Skeletal muscle satellite cell (primary cell): ENCODE results near the gene NCOA5.
"Not testable (repeated sequence)": the region's sequence is repeated elsewhere in the genome, so short reads cannot be mapped to it uniquely, and the experiment has no call there.

ENCODE experiments used
- H3K27me3 ChIP-seq: 2 replicates; pipeline ENCODE4 v1.7.0; 2013; ENCODE audit warnings: low read length; ENCODE audit not compliant: control insufficient read depth, insufficient read depth
- H3K36me3 ChIP-seq: 2 replicates; pipeline ENCODE4 v1.7.0; 2013; ENCODE audit warnings: mild to moderate bottlenecking, control low read depth, low read length; ENCODE audit not compliant: insufficient read depth
- H3K4me1 ChIP-seq: 2 replicates; pipeline ENCODE4 v1.7.0; 2013; ENCODE audit warnings: low read length; ENCODE audit not compliant: control insufficient read depth, insufficient read depth
- H3K4me2 ChIP-seq: 2 replicates; pipeline ENCODE4 v1.7.0; 2013; ENCODE audit warnings: mild to moderate bottlenecking, low read length
- H3K4me3 ChIP-seq: 2 replicates; pipeline ENCODE4 v1.7.0; 2013; ENCODE audit warnings: low read length
- H3K9ac ChIP-seq: 2 replicates; pipeline ENCODE4 v1.7.0; 2013; ENCODE audit warnings: mild to moderate bottlenecking, low read depth, low read length, moderate library complexity
- H3K9me3 ChIP-seq: replicated peaks from 2 replicates; pipeline ENCODE4 v1.7.0; 2013; ENCODE audit warnings: mild to moderate bottlenecking, control low read depth, low read length

Gene NCOA5

DNA sequence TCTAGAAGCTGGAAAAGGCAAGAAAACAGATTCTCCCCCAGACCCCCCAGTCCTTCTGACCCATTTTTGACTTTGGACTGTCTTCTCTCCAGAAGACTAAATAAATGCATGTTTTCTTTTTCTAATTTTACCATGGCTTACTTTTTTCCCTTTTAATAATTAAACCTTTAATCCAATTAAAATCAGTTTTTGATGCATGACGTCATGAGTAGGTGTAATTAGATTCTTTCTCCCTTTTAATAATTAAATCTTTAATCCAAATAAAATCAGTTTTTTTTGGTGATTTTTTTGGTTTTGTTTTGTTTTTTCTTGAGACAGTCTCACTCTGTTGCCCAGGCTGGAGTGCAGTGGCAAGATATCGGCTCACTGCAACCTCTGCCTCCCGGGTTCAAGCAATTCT is 13.2 kb upstream of the NCOA5 start:
- no peaks in the 10 kb centered on the region for H3K9me3 ChIP-seq
- peaks cover 47% of the 10 kb centered on the region for H3K27me3 ChIP-seq
- no peak overlapping the region for H3K4me3 ChIP-seq
- no peaks in the 10 kb centered on the region for H3K36me3 ChIP-seq
- no peaks in the 10 kb centered on the region for H3K4me1 ChIP-seq
- no peak overlapping the region for H3K4me2 ChIP-seq
- no peak overlapping the region for H3K9ac ChIP-seq

DNA sequence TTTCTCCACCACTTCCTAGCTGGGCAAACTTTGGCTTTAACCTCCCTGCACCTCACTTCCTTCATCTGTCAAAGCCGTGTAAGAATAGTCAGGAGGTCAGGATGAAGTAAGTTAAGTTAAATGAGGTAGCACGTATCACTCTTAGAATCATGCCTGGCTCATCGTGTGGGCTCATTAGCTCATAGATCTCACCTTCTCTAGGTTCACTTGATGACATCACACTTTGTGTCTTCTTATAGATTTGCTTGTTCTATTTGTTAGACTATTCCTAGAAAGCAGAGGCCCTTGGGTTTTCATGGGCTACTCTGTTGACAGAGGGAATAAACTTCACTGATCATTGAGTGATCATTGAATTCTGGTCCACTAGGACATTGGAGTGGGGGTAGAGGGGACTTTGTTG is 12.2 kb upstream of the NCOA5 start:
- Histone ChIP-seq H3K4me2 (no peak overlapping the region), H3K4me3 (no peak overlapping the region), H3K9me3 (no peaks in the 10 kb centered on the region), H3K27me3 (peaks cover 54% of the 10 kb centered on the region), H3K4me1 (no peaks in the 10 kb centered on the region), H3K36me3 (no peaks in the 10 kb centered on the region), H3K9ac (no peak overlapping the region)

DNA sequence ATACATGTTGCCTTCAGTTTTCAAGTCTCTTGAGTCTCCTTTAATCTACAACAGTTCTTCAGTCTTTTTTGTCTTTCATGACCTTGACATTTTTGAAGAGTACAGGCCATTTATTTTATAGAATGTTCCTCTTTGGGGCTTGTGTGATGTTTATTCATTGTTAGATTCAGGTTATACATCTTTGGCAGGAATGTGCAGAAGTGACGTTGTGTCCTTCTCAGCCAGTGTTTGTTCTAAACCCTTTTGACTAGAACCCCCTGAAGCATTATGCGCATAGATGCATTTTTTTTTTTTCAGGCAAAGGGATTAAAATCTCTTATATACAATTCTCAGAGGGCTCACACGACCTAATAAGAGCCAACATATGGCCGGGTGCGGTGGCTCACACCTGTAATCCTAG is 11.2 kb upstream of the NCOA5 start:
- H3K9ac ChIP-seq = no peak overlapping the region
- H3K36me3 ChIP-seq = no peaks in the 10 kb centered on the region
- no peak overlapping the region for H3K4me3 ChIP-seq
- H3K9me3 ChIP-seq = no peaks in the 10 kb centered on the region
- H3K4me2 ChIP-seq = no peak overlapping the region
- peaks cover 59% of the 10 kb centered on the region for H3K27me3 ChIP-seq
- no peaks in the 10 kb centered on the region for H3K4me1 ChIP-seq

DNA sequence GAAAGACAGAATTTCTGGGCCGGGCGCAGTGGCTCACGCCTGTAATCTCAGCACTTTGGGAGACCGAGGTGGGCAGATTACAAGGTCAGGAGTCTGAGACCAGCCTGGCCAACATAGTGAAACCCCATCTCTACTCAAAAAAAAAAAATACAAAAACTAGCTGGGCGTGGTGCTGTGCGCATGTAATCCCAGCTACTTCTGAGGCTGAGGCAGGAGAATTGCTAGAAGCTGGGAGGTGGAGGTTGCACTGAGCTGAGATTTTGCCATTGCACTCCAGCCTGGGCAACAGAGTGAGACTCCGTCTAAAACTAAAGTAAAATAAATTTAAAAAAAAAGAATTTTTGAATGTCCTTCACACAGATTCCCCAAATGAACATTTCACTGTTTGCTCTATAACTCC is 10.7 kb upstream of the NCOA5 start:
- H3K36me3 ChIP-seq, H3K4me2 ChIP-seq, H3K9me3 ChIP-seq, H3K4me3 ChIP-seq, H3K4me1 ChIP-seq, H3K9ac ChIP-seq: not testable (repeated sequence)
- peaks cover 61% of the 10 kb centered on the region for H3K27me3 ChIP-seq

DNA sequence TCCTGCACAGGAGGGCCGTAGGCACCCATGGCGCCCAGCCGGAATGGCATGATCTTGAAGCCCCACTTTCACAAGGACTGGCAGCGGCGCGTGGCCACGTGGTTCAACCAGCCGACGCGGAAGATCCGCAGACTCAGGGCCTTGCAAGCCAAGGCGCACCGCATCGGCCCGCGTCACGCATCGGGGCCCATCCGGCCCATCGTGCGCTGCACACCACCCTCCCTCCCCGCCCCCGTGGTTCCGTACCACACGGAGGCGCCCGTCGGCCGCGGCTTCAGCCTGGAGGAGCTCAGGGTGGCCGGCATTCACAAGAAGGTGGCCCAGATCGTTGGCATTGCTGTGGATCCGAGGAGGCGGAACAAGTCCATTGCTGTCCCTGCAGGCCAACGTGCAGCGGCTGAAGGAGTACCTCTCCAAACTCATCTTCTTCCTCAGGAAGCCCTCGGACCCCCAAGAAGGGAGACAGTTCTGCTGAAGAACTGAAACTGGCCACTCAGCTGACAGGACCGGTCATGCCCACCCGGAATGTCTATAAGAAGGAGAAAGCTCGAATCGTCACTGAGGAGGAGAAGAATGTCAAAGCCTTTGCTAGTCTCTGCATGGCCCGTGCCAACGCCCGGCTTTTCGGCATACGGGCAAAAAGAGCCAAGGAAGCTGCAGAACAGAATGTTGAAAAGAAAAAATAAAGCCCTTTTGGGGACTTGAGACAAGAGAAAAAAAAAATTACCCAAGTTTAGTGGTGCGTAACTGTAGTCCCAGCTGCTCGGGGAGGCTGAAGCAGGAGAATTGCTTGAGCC is 9.9 kb upstream of the NCOA5 start:
- Histone ChIP-seq H3K9ac (no peak overlapping the region), H3K4me1 (no peaks in the 10 kb centered on the region), H3K4me3 (no peak overlapping the region), H3K27me3 (peaks cover 64% of the 10 kb centered on the region), H3K9me3 (no peaks in the 10 kb centered on the region), H3K4me2 (no peak overlapping the region), H3K36me3 (no peaks in the 10 kb centered on the region)

DNA sequence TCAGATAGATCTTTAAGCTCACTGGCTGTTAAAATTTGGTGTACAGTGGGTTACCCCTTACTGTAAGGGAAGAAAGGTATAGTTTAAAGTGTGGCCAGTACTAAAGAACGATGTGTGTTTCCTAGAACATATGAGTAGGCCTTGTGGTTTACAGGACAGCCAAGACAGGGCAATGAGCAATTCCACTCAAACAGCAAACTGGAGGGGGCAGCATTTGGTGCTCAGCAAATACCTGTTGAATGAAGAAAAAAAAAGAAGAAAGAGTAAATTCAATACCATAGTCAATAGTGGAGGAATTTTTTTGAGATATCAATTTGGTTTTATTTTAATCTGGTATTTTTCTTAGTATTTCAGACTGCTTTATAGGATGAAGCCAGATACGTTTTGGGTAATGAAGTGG is 3.8 kb upstream of the NCOA5 start:
- H3K4me2 ChIP-seq = no peak overlapping the region
- no peaks in the 10 kb centered on the region for H3K9me3 ChIP-seq
- H3K36me3 ChIP-seq = no peaks in the 10 kb centered on the region
- peaks cover 25% of the 10 kb centered on the region for H3K27me3 ChIP-seq
- H3K9ac ChIP-seq = no peak overlapping the region
- peaks cover under 1% of the 10 kb centered on the region for H3K4me1 ChIP-seq
- no peak overlapping the region for H3K4me3 ChIP-seq

DNA sequence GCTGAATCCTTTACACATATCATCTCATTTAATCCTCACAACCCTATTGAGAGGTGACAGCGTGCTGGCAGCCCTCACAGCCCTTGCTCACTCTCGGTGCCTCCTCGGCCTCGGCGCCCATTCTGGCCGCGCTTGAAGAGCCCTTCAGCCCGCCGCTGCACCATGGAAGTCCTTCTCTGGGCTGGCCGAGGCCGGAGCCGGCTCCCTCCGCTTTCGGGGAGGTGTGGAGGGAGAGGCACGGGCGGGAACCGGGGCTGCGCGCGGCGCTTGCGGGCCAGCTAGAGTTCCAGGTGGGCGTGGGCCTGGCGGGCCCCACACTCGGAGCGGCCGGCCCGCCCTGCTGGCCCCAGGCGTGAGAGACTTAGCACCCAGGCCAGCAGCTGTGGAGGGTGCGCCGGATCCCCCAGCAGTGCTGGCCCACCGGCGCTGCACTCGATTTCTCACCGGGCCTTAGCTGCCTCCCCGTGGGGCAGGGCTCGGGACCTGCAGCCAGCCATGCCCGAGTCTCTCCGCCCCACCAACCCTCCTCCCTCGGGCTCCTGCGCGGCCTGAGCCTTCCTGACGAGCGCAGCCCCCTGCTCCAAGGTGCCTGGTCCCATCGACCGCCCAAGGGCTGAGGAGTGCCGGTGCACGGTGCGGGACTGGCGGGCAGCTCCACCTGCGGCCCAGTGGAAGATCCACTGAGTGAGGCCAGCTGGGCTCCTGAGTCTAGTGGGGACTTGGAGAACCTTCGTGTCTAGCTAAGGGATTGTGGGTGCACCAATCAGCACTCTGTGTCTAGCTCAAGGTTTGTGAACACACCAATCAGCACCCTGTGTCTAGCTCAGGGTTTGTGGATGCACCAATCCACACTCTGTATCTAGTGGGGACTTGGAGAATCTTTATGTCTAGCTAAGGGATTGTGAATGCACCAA is 2.1 kb upstream of the NCOA5 start:
- Histone ChIP-seq H3K4me1 (peaks cover 13% of the 10 kb centered on the region), H3K27me3 (peaks cover 11% of the 10 kb centered on the region)
- not testable (repeated sequence) for H3K9ac ChIP-seq, H3K9me3 ChIP-seq, H3K4me2 ChIP-seq, H3K36me3 ChIP-seq, H3K4me3 ChIP-seq

DNA sequence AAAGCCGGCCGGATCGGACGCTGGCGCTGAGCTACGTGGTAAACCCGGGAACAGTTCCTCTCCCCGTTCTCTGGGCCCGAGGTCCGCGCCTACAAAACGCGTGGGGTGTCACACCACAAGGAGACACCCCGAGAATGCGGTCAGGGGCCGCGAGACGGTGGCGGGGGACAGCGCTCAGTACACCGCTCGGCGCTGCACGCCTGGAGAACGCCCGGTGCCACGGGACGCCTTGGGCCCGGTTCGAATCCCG is 670 bp downstream of the NCOA5 start:
- H3K4me2 ChIP-seq = peak overlapping the region; percentile 82

DNA sequence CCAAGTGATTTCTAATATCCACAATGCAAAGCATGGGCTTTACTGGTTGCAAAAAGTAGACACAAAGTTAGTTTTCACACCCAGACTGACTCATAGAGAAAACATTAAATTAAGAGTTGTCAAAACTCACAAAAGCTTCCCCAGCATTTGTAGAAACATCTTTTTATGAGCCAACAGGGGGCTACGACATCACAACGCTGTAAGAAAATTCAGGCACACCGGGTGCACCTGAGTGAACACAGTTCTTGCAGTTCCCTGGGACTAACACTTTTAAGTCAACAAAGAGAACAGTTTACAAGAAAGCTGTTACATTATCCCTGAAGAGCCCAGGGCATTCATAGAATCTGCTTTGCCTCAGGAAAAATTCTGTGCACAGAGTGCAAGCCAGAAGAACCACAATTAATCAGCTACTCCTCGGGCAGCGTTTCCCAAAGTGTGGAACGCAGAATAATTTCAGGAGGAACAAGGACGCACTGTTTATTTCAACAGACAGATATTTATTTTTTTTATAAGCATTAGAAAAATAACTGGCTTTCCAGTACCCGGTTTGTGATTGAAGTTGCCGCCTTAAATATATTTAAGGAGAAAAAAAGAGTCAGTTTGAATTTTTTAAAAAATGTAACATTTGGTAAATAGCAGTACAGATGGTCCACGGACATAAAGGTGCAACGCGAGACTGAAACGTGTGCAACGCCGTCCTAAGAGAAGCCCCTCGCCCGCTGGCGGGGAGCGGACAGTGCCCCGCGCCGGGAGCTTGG is 1.2 kb downstream of the NCOA5 start:
- H3K9me3 ChIP-seq = no peaks in the 10 kb centered on the region
- H3K9ac ChIP-seq = peak overlapping the region; percentile 97
- H3K27me3 ChIP-seq = no peaks in the 10 kb centered on the region
- peaks cover 29% of the 10 kb centered on the region for H3K4me1 ChIP-seq
- no peaks in the 10 kb centered on the region for H3K36me3 ChIP-seq
- H3K4me2 ChIP-seq = peak overlapping the region; percentile 82
- H3K4me3 ChIP-seq = peak overlapping the region; percentile 93

More for the DNA sequence above, 670 bp downstream of the NCOA5 start:
- peak overlapping the region; percentile 97 for H3K9ac ChIP-seq
- no peaks in the 10 kb centered on the region for H3K36me3 ChIP-seq
- H3K4me3 ChIP-seq = peak overlapping the region; percentile 93
- peaks cover 29% of the 10 kb centered on the region for H3K4me1 ChIP-seq
- H3K9me3 ChIP-seq = no peaks in the 10 kb centered on the region
- H3K27me3 ChIP-seq = no peaks in the 10 kb centered on the region

DNA sequence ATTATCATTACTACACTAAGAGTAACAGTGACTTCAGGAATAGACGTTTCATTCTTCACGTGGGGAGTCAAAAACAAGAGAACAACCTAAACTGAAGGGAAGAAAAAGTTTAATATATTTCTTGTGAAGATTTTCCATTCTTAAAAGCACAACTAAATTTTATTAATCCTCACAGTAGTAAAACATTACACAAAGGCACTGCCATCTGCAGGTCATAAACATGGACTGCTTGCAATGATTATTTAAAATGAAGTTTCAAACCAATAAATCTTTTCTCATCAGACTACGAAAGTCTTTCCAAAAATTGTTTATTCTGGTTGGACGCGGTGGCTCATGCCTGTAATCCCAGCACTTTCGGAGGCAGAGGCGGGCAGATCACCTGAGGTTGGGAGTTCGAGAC is 2.6 kb downstream of the NCOA5 start:
- Histone ChIP-seq H3K36me3 (no peaks in the 10 kb centered on the region), H3K27me3 (no peaks in the 10 kb centered on the region), H3K4me3 (no peak overlapping the region), H3K4me2 (peak overlapping the region; percentile 82), H3K9ac (no peak overlapping the region), H3K4me1 (peaks cover 29% of the 10 kb centered on the region), H3K9me3 (no peaks in the 10 kb centered on the region)

DNA sequence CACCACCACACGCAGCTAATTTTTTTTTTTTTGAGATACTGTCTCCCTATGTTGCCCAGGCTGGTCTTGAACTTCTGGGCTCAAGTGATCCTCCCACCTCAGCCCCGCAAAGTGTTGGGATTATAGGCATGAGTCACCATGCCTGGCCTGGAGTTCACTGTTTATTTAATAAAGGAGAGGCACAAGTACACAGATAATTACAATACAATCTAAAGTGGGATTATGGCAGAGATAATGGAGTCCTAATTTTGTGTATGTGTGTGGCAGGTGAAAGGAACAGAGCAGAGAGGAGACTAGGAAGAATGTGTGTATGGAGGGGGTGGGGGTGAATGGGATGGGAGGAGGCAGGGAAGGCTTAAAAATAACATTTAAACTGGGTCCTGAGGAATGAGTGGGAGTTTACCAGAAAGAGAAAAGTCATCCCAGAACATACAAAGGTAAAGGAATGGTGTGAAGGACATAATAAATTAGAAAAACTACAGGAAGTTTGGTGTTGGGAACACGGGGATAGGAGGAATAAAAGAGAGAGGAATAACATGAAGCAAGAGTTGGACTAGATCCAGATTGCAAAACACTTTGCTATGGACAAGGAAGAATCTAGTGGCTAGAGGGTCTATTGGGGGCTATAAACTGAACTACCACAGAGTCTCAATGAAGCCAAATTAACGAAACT is 4.4 kb downstream of the NCOA5 start:
- H3K36me3 ChIP-seq = no peaks in the 10 kb centered on the region
- H3K4me1 ChIP-seq = peaks cover 29% of the 10 kb centered on the region
- H3K27me3 ChIP-seq = no peaks in the 10 kb centered on the region
- H3K9ac ChIP-seq = no peak overlapping the region
- peak overlapping the region; percentile 13 for H3K4me2 ChIP-seq
- H3K4me3 ChIP-seq = no peak overlapping the region
- H3K9me3 ChIP-seq = no peaks in the 10 kb centered on the region
